ENCODE measurements around the gene COL12A1. TPM values are rescaled to one million over a fixed set of nuclear protein-coding genes. Genes with fewer than 3 reads are reported as not detected.

The COL12A1 gene
- total and polyA plus RNA-seq, 2 experiments from 2014 or later, result 0.39 to 6.3 TPM

DNA sequence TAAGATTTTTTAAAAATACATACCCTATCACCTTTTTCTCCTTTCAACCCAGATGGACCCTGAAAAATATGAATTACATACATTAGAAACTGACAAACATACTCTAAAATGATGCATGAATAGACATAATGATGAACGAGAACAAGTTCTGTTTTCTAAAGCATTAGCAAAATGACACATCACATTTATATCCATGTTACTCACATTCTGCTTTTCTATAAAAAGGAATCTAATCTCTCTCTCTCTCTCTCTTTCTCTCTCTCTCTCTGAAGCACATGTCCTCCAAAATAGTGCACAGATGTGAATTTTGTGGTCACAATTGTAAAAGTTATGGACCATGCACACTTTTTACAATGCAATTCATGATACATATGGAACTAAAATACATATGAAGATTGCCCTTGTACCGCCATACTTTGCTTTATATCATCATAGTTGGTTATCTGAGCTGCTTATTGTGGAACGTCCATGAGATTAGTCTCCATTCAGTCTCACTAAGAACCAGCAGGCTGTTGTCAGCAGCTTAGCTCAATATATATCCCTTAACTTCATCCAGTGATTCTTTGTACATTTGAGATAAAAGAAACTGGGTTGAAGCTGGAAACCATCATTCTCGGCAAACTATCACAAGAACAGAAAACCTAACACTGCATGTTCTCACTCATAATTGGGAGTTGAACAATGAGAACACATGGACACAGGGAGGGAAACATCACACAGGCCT is 114.2 kb downstream of the COL12A1 start (continued):
- TF ChIP-seq, protein P1, sequence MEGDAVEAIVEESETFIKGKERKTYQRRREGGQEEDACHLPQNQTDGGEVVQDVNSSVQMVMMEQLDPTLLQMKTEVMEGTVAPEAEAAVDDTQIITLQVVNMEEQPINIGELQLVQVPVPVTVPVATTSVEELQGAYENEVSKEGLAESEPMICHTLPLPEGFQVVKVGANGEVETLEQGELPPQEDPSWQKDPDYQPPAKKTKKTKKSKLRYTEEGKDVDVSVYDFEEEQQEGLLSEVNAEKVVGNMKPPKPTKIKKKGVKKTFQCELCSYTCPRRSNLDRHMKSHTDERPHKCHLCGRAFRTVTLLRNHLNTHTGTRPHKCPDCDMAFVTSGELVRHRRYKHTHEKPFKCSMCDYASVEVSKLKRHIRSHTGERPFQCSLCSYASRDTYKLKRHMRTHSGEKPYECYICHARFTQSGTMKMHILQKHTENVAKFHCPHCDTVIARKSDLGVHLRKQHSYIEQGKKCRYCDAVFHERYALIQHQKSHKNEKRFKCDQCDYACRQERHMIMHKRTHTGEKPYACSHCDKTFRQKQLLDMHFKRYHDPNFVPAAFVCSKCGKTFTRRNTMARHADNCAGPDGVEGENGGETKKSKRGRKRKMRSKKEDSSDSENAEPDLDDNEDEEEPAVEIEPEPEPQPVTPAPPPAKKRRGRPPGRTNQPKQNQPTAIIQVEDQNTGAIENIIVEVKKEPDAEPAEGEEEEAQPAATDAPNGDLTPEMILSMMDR (conservative IDR thresholded peaks at IDR 0.05; ENCODE audit: low read depth in 2 of 2), result no peak
- TF ChIP-seq ZNF114 (CRISPR knock-in tag; IDR thresholded peaks at IDR 0.05) (no peak), EZH2phosphoT487 (IDR thresholded peaks at IDR 0.05; ENCODE audit: unreplicated experiment) (no peak), CREB1 (CRISPR knock-in tag; IDR thresholded peaks at IDR 0.05; ENCODE audit: low read depth) (no peak), NANOG (IDR thresholded peaks at IDR 0.05; ENCODE audit: borderline replicate concordance) (no peak)
- TF ChIP-seq, protein P2, sequence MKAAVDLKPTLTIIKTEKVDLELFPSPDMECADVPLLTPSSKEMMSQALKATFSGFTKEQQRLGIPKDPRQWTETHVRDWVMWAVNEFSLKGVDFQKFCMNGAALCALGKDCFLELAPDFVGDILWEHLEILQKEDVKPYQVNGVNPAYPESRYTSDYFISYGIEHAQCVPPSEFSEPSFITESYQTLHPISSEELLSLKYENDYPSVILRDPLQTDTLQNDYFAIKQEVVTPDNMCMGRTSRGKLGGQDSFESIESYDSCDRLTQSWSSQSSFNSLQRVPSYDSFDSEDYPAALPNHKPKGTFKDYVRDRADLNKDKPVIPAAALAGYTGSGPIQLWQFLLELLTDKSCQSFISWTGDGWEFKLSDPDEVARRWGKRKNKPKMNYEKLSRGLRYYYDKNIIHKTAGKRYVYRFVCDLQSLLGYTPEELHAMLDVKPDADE (IDR thresholded peaks at IDR 0.05), result no peak

GRCh38 chr6:75090576-75090975 is 115.3 kb downstream of the COL12A1 start:
- ATAC-seq (no peak), DNase-seq (ENCODE audit: low spot score) (no peak)
- no peaks in the 10 kb centered on the region for H3K36me3 ChIP-seq (ENCODE audit: insufficient read depth)
- no peak overlapping the region for H3K27ac ChIP-seq (ENCODE audit: low read depth)
- H3F3A ChIP-seq (replicated peaks; ENCODE audit: low read depth), result no peaks in the 10 kb centered on the region
- H3K27me3 Mint-ChIP-seq (ENCODE audit: insufficient read depth, low read depth, poor library complexity), result peaks cover 2% of the 10 kb centered on the region
- H3K4me3 ChIP-seq, result no peak overlapping the region
- H3K9me2 ChIP-seq (ENCODE audit: insufficient read depth), result no peaks in the 10 kb centered on the region
- H3K36me3 Mint-ChIP-seq (ENCODE audit: low read depth), result no peaks in the 10 kb centered on the region
- H3K9me3 Mint-ChIP-seq, result no peaks in the 10 kb centered on the region
- peaks cover 6% of the 10 kb centered on the region for H3K4me1 Mint-ChIP-seq
- H3K4me2 ChIP-seq, result no peak overlapping the region
- H3K4me1 ChIP-seq (ENCODE audit: insufficient read depth), result no peaks in the 10 kb centered on the region; the same call in 1 of the 2 replicates
- H2AFZ ChIP-seq, result no peak overlapping the region
- no peaks in the 10 kb centered on the region for H3K79me2 ChIP-seq (replicated peaks; ENCODE audit: insufficient read depth)
- no peak overlapping the region for H3K27ac Mint-ChIP-seq
- no peak overlapping the region for H3K4me3 Mint-ChIP-seq
- 0 out of 2 replicates have a peak, but pooled peaks cover 3% of the 10 kb centered on the region for H3K27me3 ChIP-seq (ENCODE audit: insufficient read depth)
- H4K20me1 ChIP-seq (replicated peaks; ENCODE audit: insufficient read depth), result no peaks in the 10 kb centered on the region
- TF ChIP-seq, protein P3, sequence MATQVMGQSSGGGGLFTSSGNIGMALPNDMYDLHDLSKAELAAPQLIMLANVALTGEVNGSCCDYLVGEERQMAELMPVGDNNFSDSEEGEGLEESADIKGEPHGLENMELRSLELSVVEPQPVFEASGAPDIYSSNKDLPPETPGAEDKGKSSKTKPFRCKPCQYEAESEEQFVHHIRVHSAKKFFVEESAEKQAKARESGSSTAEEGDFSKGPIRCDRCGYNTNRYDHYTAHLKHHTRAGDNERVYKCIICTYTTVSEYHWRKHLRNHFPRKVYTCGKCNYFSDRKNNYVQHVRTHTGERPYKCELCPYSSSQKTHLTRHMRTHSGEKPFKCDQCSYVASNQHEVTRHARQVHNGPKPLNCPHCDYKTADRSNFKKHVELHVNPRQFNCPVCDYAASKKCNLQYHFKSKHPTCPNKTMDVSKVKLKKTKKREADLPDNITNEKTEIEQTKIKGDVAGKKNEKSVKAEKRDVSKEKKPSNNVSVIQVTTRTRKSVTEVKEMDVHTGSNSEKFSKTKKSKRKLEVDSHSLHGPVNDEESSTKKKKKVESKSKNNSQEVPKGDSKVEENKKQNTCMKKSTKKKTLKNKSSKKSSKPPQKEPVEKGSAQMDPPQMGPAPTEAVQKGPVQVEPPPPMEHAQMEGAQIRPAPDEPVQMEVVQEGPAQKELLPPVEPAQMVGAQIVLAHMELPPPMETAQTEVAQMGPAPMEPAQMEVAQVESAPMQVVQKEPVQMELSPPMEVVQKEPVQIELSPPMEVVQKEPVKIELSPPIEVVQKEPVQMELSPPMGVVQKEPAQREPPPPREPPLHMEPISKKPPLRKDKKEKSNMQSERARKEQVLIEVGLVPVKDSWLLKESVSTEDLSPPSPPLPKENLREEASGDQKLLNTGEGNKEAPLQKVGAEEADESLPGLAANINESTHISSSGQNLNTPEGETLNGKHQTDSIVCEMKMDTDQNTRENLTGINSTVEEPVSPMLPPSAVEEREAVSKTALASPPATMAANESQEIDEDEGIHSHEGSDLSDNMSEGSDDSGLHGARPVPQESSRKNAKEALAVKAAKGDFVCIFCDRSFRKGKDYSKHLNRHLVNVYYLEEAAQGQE (IDR thresholded peaks at IDR 0.05; ENCODE audit: unreplicated experiment), result no peak
- no peak for TF ChIP-seq POLR2AphosphoS5 (IDR thresholded peaks at IDR 0.05; ENCODE audit: low read depth)
- no peak for TF ChIP-seq ZNF462 (CRISPR knock-in tag; IDR thresholded peaks at IDR 0.05)
- no peak for TF ChIP-seq ZNF114 (CRISPR knock-in tag; IDR thresholded peaks at IDR 0.05)
- TF ChIP-seq, protein P1 (conservative IDR thresholded peaks at IDR 0.05; ENCODE audit: low read depth in 2 of 2), result no peak
